Measurements from ENCODE around the gene FPR3.
A peak's percentile ranks its signal among the peaks of the same experiment; 100 is the strongest.

The FPR3 gene

DNA sequence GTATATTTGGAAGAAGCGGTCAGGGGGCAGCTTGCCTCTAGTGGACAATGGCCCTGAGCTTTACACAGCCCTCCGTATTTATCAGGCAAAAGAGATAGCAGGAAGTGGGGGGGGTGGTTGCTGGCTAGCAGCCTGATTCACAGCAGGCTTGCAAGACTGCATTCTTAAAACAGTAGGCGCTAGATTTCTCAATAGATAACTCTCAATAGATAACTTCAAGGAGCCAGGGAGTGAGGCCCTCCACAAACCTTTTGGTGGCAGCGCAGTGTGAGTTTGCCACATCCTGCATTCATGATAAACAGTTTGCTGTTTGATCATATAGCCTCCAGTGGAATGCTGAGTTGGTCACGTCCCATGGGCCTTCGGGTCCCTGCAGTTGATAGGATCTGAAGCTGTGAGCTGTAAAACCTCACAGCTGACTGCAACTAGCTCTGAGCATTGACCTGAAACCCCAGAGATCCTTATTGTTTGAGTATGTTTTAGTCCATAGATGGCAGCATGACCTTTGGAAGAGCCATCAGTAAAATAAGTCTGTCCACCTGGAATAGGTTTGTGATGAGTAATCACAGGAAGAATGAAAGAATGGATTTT is 12.2 kb downstream of the FPR3 start:
- H3K9ac ChIP-seq (ENCODE audit: insufficient read length) = peak overlapping the region; percentile 88
- H3K4me3 ChIP-seq = peak overlapping the region; percentile 73
- peak; percentile 69 for TF ChIP-seq FOXP2 (optimal IDR thresholded peaks at IDR 0.05; ENCODE audit: control extremely low read depth, extremely low read length, insufficient read depth)
- TF ChIP-seq EZH2 (IDR thresholded peaks at IDR 0.05) = no peak
- TF ChIP-seq POLR2AphosphoS5 (IDR thresholded peaks at IDR 0.05; ENCODE audit: borderline replicate concordance, low read depth, low read length) = peak; percentile 25; the same call in 1 of the 2 replicates
- peaks cover 5% of the 10 kb centered on the region; the same call in 1 of the 2 replicates for H3K9me3 ChIP-seq (ENCODE audit: low read depth, low read length)
- peak; percentile 81 for DNase-seq (ENCODE audit: low read depth, low spot score)
- no peaks in the 10 kb centered on the region for H3K36me3 ChIP-seq (ENCODE audit: insufficient read depth, low read length)
- H3K27ac ChIP-seq = peak overlapping the region; percentile 100

DNA sequence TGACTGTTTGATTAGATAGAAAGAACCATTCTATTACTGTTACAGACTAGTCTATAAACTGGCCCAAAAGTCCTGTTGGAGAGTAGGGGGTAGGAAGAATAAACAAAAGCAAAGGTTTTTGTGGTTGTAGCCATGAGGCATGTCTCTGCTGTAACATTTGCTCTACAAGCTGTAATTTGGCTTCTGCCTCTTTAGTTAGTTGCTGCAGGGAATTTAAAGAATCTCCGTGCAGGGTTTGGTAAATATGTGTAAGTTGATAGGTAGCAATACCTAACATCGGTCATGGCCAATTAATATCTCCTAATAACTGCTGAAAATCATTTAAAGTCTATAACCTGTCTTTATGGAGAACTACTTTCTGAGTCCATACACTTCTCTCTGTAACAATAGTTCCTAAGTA is 13.0 kb downstream of the FPR3 start:
- peak overlapping the region; percentile 100 for H3K27ac ChIP-seq
- H3K36me3 ChIP-seq (ENCODE audit: insufficient read depth, low read length) = no peaks in the 10 kb centered on the region
- TF ChIP-seq POLR2AphosphoS5 (IDR thresholded peaks at IDR 0.05; ENCODE audit: borderline replicate concordance, low read depth, low read length) (no peak), EZH2 (IDR thresholded peaks at IDR 0.05) (no peak), FOXP2 (optimal IDR thresholded peaks at IDR 0.05; ENCODE audit: control extremely low read depth, extremely low read length, insufficient read depth) (no peak)
- 0 out of 2 replicates have a peak, but pooled peaks cover 5% of the 10 kb centered on the region for H3K9me3 ChIP-seq (ENCODE audit: low read depth, low read length)
- H3K9ac ChIP-seq (ENCODE audit: insufficient read length) = peak overlapping the region; percentile 88
- peak overlapping the region; percentile 73 for H3K4me3 ChIP-seq
- DNase-seq (ENCODE audit: low read depth, low spot score) = no peak

DNA sequence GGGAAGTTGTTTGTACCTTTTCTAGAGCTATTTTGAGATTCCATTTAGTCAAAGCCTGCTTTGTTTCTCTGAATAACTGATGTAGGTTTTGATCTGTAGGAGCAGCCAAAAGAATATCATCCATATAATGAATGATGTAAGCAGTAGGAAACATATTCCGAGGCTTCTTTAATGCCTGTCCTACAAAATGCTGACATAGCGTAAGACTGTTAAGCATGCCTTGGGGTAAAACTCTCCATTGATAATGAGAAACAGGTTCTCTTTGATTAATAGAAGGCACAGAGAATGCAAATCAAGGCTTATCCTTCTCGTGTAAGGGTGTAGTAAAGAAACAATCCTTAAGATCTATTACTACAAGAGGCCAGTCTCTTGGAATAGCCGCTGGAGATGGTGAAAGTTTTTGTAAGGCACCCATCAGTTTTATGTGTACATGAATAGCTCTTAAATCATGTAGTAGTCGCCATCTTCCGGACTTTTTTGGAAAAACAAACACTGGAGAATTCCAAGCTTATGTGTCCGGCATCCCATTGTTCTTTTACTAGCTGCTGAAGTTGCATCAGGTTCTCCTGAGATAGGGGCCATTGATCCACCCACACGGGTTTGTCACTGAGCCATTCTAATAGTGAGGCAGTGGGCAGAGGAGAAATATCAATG is 13.5 kb downstream of the FPR3 start:
- Histone ChIP-seq H3K9me3 (ENCODE audit: low read depth, low read length) (0 out of 2 replicates have a peak, but pooled peaks cover 5% of the 10 kb centered on the region), H3K27ac (peak overlapping the region; percentile 100), H3K9ac (ENCODE audit: insufficient read length) (peak overlapping the region; percentile 88), H3K4me3 (peak overlapping the region; percentile 73), H3K36me3 (ENCODE audit: insufficient read depth, low read length) (no peaks in the 10 kb centered on the region)
- TF ChIP-seq POLR2AphosphoS5 (IDR thresholded peaks at IDR 0.05; ENCODE audit: borderline replicate concordance, low read depth, low read length) (peak; percentile 46; the same call in 1 of the 2 replicates), FOXP2 (optimal IDR thresholded peaks at IDR 0.05; ENCODE audit: control extremely low read depth, extremely low read length, insufficient read depth) (no peak)
- DNase-seq (ENCODE audit: low read depth, low spot score) = peak; percentile 86

DNA sequence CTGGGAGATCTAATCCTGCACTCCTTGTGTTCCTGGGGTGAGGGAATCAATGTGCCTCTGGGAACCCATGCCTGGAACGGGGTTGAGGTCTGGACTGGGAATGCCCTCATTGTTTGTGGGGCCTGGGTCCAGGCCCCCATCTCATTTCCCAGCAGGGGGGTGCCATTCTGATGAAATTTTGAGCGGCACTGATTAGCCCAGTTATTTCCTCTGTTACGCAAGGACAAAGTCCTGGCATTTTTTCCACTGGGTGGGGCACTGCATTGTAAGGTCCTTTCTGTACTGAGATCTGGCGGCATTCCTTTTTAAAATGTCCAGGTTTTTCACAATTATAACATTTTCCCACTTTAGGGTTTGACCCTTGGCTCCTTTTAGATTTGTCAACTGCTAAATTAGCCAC is 14.8 kb downstream of the FPR3 start:
- no peak overlapping the region for H3K4me3 ChIP-seq
- H3K9me3 ChIP-seq (ENCODE audit: low read depth, low read length) = 0 out of 2 replicates have a peak, but pooled peaks cover 5% of the 10 kb centered on the region
- TF ChIP-seq EZH2 (IDR thresholded peaks at IDR 0.05) (no peak), FOXP2 (optimal IDR thresholded peaks at IDR 0.05; ENCODE audit: control extremely low read depth, extremely low read length, insufficient read depth) (no peak), POLR2AphosphoS5 (IDR thresholded peaks at IDR 0.05; ENCODE audit: borderline replicate concordance, low read depth, low read length) (no peak)
- DNase-seq (ENCODE audit: low read depth, low spot score) = no peak
- H3K27ac ChIP-seq = no peak overlapping the region
- H3K36me3 ChIP-seq (ENCODE audit: insufficient read depth, low read length) = no peaks in the 10 kb centered on the region
- no peak overlapping the region for H3K9ac ChIP-seq (ENCODE audit: insufficient read length)

DNA sequence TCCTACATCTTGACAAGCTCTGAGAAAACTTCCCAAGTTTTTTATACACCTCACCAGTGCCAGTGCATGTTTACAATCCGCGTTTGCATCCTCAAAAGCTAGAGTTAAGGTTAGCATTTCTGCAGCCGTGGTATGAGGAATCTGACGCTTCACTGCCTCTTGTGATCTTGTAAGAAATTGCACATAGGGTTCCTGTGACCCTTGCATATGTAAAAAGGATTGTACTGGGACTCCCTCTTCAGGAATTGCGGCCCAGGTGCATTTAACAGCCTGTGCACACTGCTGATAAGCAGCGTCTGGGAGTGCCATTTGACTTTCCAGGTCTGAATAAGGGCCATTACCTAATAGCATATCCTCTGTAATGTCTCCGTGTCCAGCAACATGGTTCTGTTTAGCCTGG is 15.3 kb downstream of the FPR3 start:
- TF ChIP-seq POLR2AphosphoS5 (IDR thresholded peaks at IDR 0.05; ENCODE audit: borderline replicate concordance, low read depth, low read length) = no peak
- no peak for TF ChIP-seq FOXP2 (optimal IDR thresholded peaks at IDR 0.05; ENCODE audit: control extremely low read depth, extremely low read length, insufficient read depth)
- no peak for TF ChIP-seq EZH2 (IDR thresholded peaks at IDR 0.05)
- DNase-seq (ENCODE audit: low read depth, low spot score) = no peak
- no peaks in the 10 kb centered on the region for H3K36me3 ChIP-seq (ENCODE audit: insufficient read depth, low read length)
- H3K27ac ChIP-seq = no peak overlapping the region
- no peak overlapping the region for H3K9ac ChIP-seq (ENCODE audit: insufficient read length)
- no peak overlapping the region for H3K4me3 ChIP-seq
- H3K9me3 ChIP-seq (ENCODE audit: low read depth, low read length) = 0 out of 2 replicates have a peak, but pooled peaks cover 5% of the 10 kb centered on the region

DNA sequence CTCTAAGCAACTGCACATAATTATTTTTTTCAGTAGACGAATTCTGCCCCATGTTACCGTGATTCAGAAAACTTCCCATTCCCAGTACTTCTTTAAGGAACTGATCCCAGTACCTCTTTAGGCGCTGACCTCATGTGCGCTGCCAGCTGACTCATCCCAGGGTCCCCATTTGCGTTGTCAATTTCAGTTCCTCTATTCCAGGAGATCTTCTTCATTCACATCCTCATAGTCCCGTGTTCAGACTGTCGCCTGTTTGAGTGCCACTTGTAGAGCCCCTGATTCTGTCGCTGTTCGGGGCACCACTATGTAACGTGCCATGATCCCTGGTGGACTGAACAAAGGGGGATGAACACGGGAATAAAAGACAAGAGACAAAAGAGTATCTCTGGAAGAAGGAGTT is 16.4 kb downstream of the FPR3 start:
- TF ChIP-seq FOXP2 (optimal IDR thresholded peaks at IDR 0.05; ENCODE audit: control extremely low read depth, extremely low read length, insufficient read depth) (no peak), POLR2AphosphoS5 (IDR thresholded peaks at IDR 0.05; ENCODE audit: borderline replicate concordance, low read depth, low read length) (no peak), EZH2 (IDR thresholded peaks at IDR 0.05) (no peak)
- Histone ChIP-seq H3K4me3 (no peak overlapping the region), H3K9ac (ENCODE audit: insufficient read length) (no peak overlapping the region), H3K36me3 (ENCODE audit: insufficient read depth, low read length) (no peaks in the 10 kb centered on the region), H3K9me3 (ENCODE audit: low read depth, low read length) (0 out of 2 replicates have a peak, but pooled peaks cover 5% of the 10 kb centered on the region), H3K27ac (no peak overlapping the region)
- DNase-seq (ENCODE audit: low read depth, low spot score) = no peak

DNA sequence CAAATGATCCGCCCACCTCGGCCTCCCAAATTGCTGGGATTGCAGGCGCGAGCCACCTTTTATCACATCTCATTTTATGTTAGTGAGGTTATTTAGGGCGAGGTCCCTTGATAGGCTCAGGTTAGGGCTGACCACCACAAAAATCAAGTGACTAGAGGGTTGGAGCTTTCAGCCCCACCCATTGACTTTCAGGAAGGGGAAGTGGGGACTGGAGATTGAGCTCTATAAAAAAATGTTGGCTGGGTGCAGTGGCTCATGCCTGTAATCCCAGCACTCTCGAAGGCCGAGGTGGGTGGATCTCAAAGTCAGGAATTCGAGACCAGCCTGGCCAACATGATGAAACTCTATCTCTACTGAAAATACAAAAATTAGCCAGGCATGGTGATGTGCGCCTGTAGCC is 20.1 kb downstream of the FPR3 start:
- Histone ChIP-seq H3K9me3 (ENCODE audit: low read depth, low read length) (no peaks in the 10 kb centered on the region), H3K27ac (no peak overlapping the region), H3K4me3 (no peak overlapping the region), H3K9ac (ENCODE audit: insufficient read length) (no peak overlapping the region), H3K36me3 (ENCODE audit: insufficient read depth, low read length) (no peaks in the 10 kb centered on the region)
- TF ChIP-seq POLR2AphosphoS5 (IDR thresholded peaks at IDR 0.05; ENCODE audit: borderline replicate concordance, low read depth, low read length) = no peak
- TF ChIP-seq FOXP2 (optimal IDR thresholded peaks at IDR 0.05; ENCODE audit: control extremely low read depth, extremely low read length, insufficient read depth) = no peak
- no peak for TF ChIP-seq EZH2 (IDR thresholded peaks at IDR 0.05)
- DNase-seq (ENCODE audit: low read depth, low spot score) = no peak

DNA sequence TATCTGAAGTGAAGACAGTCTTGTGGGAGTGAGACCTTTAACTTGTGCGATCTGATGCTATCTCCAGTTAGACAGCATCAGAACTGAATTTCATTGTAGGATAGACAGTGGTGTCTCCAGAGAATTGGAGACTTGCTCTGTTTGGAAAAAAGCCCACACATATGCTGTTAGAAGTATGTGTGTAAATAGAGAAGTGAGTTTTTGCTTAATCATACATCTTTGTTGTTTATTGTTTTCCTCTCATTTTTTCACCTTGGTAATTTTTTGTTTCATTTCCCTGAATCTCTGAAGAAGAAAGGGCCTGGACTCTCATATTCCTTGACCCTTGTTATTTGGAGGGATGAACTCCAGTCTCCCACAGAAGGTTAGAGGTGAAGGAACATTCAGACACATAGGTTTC is 21.8 kb downstream of the FPR3 start:
- Histone ChIP-seq H3K4me3 (no peak overlapping the region), H3K27ac (no peak overlapping the region), H3K9ac (ENCODE audit: insufficient read length) (no peak overlapping the region), H3K9me3 (ENCODE audit: low read depth, low read length) (no peaks in the 10 kb centered on the region), H3K36me3 (ENCODE audit: insufficient read depth, low read length) (no peaks in the 10 kb centered on the region)
- TF ChIP-seq POLR2AphosphoS5 (IDR thresholded peaks at IDR 0.05; ENCODE audit: borderline replicate concordance, low read depth, low read length) (no peak), FOXP2 (optimal IDR thresholded peaks at IDR 0.05; ENCODE audit: control extremely low read depth, extremely low read length, insufficient read depth) (no peak), EZH2 (IDR thresholded peaks at IDR 0.05) (no peak)
- no peak for DNase-seq (ENCODE audit: low read depth, low spot score)

Measured in SK-N-MC (cell line).